ENCODE results near the gene SOWAHD. TPM values are rescaled to one million over a fixed set of nuclear protein-coding genes. Genes with fewer than 3 reads are reported as not detected.

SOWAHD gene
- total RNA-seq, 1 donor, result 0.43 TPM

DNA sequence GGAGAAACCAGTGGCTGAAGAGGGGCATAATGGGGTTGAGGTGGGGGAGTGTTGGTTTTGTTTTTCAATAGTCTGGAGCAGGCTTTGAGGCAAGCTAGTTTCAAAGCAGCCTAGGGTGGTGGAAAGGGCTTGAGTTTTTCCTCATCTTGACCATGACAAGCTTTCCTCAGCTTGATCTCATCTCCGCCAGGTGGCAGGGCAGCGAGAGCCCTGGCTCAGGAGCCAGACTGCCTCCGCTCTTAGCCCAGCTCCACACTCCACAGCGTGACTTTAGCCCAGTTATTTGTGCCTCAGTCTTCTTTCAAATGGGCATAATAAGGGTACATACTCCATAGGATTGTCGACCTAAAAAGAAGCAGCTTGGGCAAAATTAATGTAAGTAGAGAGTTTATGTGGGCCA lies 29.9 kb upstream of the SOWAHD start:
- DNase-seq (ENCODE audit: low read depth), result peak; percentile 3
- TF ChIP-seq CTCF (IDR thresholded peaks at IDR 0.05; ENCODE audit: insufficient read depth, low read depth, low read length), result no peak
- H3K4me3 ChIP-seq (ENCODE audit: low read depth, low read length), result no peak overlapping the region

- no peak overlapping the region for H3K4me3 ChIP-seq (ENCODE audit: low read depth, low read length)
- TF ChIP-seq CTCF (IDR thresholded peaks at IDR 0.05; ENCODE audit: insufficient read depth, low read depth, low read length), result peak; percentile 66
- peak; percentile 83 for DNase-seq (ENCODE audit: low read depth)
Observed at GRCh38 chrX:119729408-119730201, 28.8 kb upstream of the SOWAHD start.

- H3K4me3 ChIP-seq (ENCODE audit: low read depth, low read length), result no peak overlapping the region
- no peak for TF ChIP-seq CTCF (IDR thresholded peaks at IDR 0.05; ENCODE audit: insufficient read depth, low read depth, low read length)
- DNase-seq (ENCODE audit: low read depth), result no peak
Observed at GRCh38 chrX:119734897-119735339, 23.5 kb upstream of the SOWAHD start.

DNA sequence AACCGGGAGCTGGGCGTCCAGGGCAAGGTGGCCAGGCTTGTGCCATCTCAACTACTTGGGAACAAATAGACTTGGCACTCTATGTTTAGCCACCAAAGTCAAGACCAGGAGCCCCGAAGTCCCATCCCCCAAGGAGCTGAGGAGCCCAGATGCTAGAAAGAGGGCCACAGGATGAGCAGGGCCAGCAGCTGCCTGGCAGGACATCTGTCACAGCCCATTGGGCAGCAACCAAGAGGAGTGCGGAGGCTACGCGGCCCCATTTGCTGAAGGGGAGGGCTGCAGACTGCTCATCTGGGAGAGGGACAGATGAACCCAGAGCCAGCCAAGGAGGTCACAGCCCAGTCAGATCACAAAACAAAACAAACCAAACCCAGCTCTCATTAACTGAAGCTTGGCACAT lies 22.9 kb upstream of the SOWAHD start:
- DNase-seq (ENCODE audit: low read depth), result no peak
- no peak overlapping the region for H3K4me3 ChIP-seq (ENCODE audit: low read depth, low read length)
- TF ChIP-seq CTCF (IDR thresholded peaks at IDR 0.05; ENCODE audit: insufficient read depth, low read depth, low read length), result no peak

DNA sequence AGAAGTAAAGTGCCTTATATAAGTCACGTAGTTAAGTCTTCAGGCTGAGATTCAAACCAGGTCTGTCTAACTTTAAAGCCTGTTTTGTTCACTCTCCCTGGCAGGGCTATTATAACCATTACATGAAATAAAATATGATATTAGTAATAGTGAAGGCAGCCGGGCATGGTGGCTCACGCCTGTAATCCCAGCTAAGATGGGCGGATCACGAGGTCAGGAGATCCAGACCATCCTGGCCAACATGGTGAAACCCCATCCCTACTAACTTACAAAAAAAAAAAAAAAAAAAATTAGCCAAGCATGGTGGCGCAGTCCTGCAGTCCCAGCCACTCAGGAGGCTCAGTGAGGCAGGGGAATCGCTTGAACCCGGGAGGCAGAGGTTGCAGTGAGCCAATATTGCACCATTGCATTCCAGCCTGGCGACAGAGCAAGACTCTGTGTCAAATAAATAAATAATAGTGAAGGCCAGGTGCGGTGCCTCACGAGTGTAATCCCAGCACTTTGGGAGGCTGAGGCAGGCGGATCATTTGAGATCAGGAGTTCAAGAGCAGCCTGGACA lies 22.1 kb upstream of the SOWAHD start:
- DNase-seq (ENCODE audit: low read depth), result no peak
- H3K4me3 ChIP-seq (ENCODE audit: low read depth, low read length), result no peak overlapping the region
- TF ChIP-seq CTCF (IDR thresholded peaks at IDR 0.05; ENCODE audit: insufficient read depth, low read depth, low read length), result no peak

GRCh38 chrX:119738742-119739141 lies 19.6 kb upstream of the SOWAHD start:
- no peak overlapping the region for H3K4me3 ChIP-seq (ENCODE audit: low read depth, low read length)
- no peak for DNase-seq (ENCODE audit: low read depth)
- TF ChIP-seq CTCF (IDR thresholded peaks at IDR 0.05; ENCODE audit: insufficient read depth, low read depth, low read length), result no peak

Measured in fibroblast of villous mesenchyme (primary cell).